Measurements from ENCODE around the gene KNSTRN.
A peak's percentile ranks its signal among the peaks of the same experiment; 100 is the strongest.

Gene KNSTRN

GRCh38 chr15:40365624-40366456 lies 16.7 kb upstream of the KNSTRN start:
- H3K27me3 ChIP-seq = no peaks in the 10 kb centered on the region
- intact Hi-C loops (cut with DNase I; ENCODE audit: low total_unique reads) = loop anchor here (2.0 to 10.0 kb wide), 2 partner anchors 45 to 81 kb away; partner anchors contain the start of gene ANKRD63
- H3K36me3 ChIP-seq = no peaks in the 10 kb centered on the region
- no peak overlapping the region for H3K27ac ChIP-seq
- peaks cover 0 to 21% (median 17%) of the 10 kb centered on the region in 4 donors for H3K4me1 ChIP-seq
- no peak for TF ChIP-seq CTCF (IDR thresholded peaks at IDR 0.05)
- no peaks in the 10 kb centered on the region for H3K9me3 ChIP-seq
- DNase-seq = no peak
- H3K4me3 ChIP-seq = no peak overlapping the region

GRCh38 chr15:40366457-40367370 lies 15.8 kb upstream of the KNSTRN start:
- Histone ChIP-seq H3K36me3 (no peaks in the 10 kb centered on the region), H3K27ac (peak overlapping the region in 1 of 2 donors; percentile 48), H3K4me3 (no peak overlapping the region), H3K4me1 (peaks cover 0 to 21% (median 17%) of the 10 kb centered on the region in 4 donors), H3K27me3 (no peaks in the 10 kb centered on the region), H3K9me3 (no peaks in the 10 kb centered on the region)
- TF ChIP-seq CTCF (IDR thresholded peaks at IDR 0.05) = no peak
- intact Hi-C loops (cut with DNase I; ENCODE audit: low total_unique reads) = loop anchor here (2.0 to 10.0 kb wide), 2 partner anchors 46 to 82 kb away; partner anchors contain the start of gene ANKRD63
- DNase-seq = peak in 1 of 2 donors; percentile 88

- intact Hi-C loops (cut with DNase I; ENCODE audit: low total_unique reads) = loop anchor here (2.0 to 10.0 kb wide), 2 partner anchors 47 to 83 kb away; partner anchors contain the start of gene ANKRD63
- Histone ChIP-seq H3K9me3 (no peaks in the 10 kb centered on the region), H3K27ac (peak overlapping the region; percentile 29 to 48), H3K4me3 (peak overlapping the region; percentile 36 to 48), H3K4me1 (peaks cover 0 to 21% (median 17%) of the 10 kb centered on the region in 4 donors), H3K27me3 (no peaks in the 10 kb centered on the region), H3K36me3 (no peaks in the 10 kb centered on the region)
- no peak for DNase-seq
- no peak for TF ChIP-seq CTCF (IDR thresholded peaks at IDR 0.05)
These were observed 15.2 kb upstream of the KNSTRN start for GRCh38 chr15:40367371-40367685.

GRCh38 chr15:40367686-40368611 lies 14.6 kb upstream of the KNSTRN start:
- intact Hi-C loops (cut with DNase I; ENCODE audit: low total_unique reads) = loop anchor here (1.0 to 10.0 kb wide), 3 partner anchors 47 to 83 kb away; partner anchors contain the start of gene ANKRD63
- H3K9me3 ChIP-seq = no peaks in the 10 kb centered on the region
- peak overlapping the region; percentile 36 to 48 for H3K4me3 ChIP-seq
- peaks cover 0 to 21% (median 17%) of the 10 kb centered on the region in 4 donors for H3K4me1 ChIP-seq
- peak overlapping the region; percentile 29 to 48 for H3K27ac ChIP-seq
- peak; percentile 85 to 94 for TF ChIP-seq CTCF (IDR thresholded peaks at IDR 0.05)
- H3K27me3 ChIP-seq = no peaks in the 10 kb centered on the region
- H3K36me3 ChIP-seq = no peaks in the 10 kb centered on the region
- peak; percentile 74 to 91 for DNase-seq

All from tibial artery (tissue), 4 donors.